ENCODE data around the gene CFDP1. TPM values are rescaled to one million over a fixed set of nuclear protein-coding genes. Genes with fewer than 3 reads are reported as not detected.
A peak's percentile ranks its signal among the peaks of the same experiment; 100 is the strongest.
"Not testable (repeated sequence)": the region's sequence is repeated elsewhere in the genome, so short reads cannot be mapped to it uniquely, and the experiment has no call there.

CFDP1 gene
- total RNA-seq, 2 donors from 2014 or later = 79.8 to 117 TPM

DNA sequence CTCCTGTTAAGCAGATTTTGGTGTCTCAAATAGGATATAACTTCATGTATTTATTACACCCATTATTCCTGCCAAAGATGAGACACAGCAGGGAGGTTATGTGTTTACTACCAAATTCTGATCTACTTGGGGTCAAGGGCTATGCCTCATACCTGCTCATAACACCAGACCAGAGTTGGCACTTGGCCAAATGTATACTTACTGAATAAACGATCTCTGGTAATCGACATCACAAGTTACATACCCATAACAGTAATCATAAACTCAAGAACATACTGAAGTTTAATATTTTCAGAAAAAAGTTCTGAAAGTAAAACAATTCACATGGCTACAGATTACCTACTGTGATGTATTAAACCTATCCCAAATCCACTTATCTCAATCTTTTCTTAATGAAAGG lies 28.3 kb upstream of the CFDP1 start:
- intact Hi-C loops (cut with DNase I, micrococcal nuclease) = no loop called here
- no peak for ATAC-seq
- peak in 1 of 2 donors; percentile 14 for DNase-seq

DNA sequence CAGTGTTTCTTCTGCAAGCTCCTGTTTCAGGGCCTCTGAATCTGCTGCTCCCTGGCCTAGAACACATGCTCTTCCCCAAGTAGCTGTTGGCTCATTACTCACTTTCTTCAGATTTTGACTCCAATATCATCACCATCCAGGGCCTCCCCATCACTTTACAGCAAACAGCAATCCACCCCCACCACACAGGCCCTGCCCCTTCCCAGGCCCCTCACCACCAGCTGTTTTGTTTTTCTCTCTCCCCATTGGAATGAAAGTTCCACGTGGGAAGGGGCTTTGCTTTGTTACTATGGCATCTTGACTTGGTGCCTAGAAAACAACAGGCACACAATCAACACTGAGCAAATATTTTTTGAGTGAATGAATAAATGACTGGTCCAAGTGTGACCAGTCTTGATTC lies 27.1 kb upstream of the CFDP1 start:
- DNase-seq (peak in 1 of 2 donors; percentile 8), ATAC-seq (no peak)
- intact Hi-C loops (cut with DNase I, micrococcal nuclease) = no loop called here

DNA sequence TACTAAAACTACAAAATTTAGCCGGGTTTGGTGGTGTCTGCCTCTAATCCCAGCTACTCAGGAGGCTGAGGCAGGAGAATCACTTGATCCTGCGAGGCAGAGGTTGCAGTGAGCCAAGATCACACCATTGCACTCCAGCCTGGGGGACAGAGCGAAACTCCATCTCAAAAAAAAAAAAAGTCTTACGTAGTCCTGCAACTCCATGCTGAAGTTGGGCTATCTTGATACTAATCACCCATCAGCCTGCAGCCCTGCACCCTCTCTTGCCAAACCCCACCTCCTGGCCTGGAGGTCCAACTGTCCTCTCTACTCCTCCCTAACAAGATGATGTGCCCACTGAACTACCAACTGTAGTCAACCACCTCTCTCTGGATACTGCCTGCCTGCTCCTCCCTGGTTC lies 26.4 kb upstream of the CFDP1 start:
- ATAC-seq (no peak), DNase-seq (peak in 1 of 2 donors; percentile 22)
- intact Hi-C loops (cut with DNase I, micrococcal nuclease) = no loop called here

DNA sequence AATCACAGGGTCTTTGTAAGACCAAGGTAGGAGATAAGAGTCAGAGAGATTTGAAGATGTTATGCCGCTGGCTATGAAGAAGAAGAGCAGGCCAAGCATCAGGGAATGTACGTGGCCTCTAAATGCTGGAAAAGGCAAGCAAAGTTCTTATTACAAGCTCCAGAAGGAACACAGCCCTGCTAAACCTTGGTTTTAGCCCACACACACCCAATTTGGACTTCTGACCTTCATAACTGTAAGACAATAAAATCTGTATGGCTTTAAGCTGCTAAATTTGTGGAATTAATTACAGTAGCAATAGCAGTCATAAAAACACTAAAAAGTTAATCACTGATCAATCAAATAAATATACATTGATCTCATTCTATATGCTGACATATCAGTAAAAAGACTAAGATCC lies 25.1 kb upstream of the CFDP1 start:
- intact Hi-C loops (cut with DNase I, micrococcal nuclease) = no loop called here
- DNase-seq (peak in 1 of 2 donors; percentile 18), ATAC-seq (peak; percentile 54)

DNA sequence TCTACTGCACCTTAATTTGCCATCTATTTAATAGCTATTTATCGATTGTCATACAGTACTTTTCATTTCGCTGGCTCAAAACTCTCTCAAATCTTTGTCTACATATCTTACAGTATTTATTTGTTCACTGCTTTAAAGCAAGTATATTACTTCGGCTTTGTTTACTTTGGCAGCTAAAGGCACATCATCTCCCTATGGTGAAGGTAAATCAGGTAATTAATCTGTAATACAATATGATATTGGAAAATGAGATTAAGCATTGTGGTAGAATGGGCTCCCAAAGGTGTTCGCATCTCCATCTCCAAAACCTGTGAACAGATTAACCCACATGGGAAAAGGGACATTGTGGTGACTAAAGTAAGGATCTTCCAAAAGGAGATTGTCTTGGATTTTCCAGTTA lies 24.7 kb upstream of the CFDP1 start:
- peak; percentile 26 for ATAC-seq
- intact Hi-C loops (cut with DNase I, micrococcal nuclease) = no loop called here
- peak in 1 of 2 donors; percentile 0 for DNase-seq

DNA sequence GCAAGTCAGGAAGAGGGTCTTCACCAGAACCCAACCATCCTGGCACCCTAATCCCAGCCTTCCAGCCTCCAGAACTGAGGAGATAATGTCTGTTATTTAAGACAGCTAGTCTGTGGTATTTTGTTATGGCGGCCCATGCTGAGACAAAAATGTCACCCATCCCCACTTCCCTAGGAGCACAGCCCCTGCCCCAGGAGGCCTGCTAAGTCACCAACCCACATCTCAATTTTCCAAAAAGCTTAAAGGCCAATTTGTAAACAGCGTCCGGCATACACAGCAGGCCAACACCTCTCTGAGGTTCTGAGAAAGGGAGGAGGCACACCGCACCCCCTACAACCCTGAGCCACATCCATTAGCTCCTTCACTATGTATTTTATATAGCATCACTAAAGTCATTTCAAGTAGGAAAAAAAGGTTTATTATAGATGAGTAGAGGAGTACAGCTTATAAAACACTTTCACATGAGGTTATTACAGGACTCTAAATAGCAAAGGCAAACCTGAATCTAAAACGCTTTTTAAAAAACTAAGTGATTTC lies 24.2 kb upstream of the CFDP1 start:
- DNase-seq (peak; percentile 28 to 33), ATAC-seq (peak; percentile 68)
- intact Hi-C loops (cut with DNase I, micrococcal nuclease) = no loop called here

DNA sequence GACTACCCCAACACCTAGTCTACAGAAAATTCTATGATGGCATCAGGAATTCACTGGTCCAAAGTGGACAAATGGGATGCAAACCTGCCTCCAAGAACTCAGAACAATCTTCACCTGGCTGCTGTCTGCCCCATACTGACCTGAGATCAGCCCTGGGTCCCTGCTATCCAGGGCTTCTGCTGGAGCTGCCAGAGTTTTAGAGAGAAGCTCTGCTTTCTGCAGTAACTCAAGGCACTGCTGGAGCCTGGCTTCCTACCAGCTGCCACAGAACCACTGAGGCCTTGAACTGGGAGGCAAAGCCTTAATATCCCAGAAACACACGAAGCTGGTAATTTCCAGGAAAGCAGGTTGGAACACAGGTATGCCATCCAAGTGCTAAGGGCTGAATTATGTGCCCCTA lies 23.7 kb upstream of the CFDP1 start:
- DNase-seq = peak in 1 of 2 donors; percentile 17
- intact Hi-C loops (cut with DNase I, micrococcal nuclease) = no loop called here
- ATAC-seq = no peak

DNA sequence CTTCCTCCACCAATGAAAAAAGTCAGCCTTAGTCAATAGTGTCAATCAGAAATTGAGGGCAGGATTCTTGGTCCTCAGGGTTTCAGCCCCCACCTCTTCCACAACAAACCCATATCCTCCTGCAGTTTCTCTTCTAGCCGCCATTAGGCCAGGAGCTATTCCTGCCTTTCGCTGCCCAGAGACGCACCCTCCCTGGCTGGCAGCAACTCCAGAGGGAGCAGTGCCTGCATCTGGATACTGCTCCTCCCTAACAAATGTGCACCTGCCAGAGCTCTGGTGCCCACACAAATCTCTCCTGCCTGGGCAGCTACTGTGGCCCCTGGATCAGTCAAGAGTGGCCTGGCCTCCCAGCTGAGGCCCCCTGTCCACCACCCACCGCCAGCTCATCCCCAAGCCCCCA lies 23.2 kb upstream of the CFDP1 start:
- ATAC-seq (peak; percentile 43), DNase-seq (peak in 1 of 2 donors; percentile 19)
- intact Hi-C loops (cut with DNase I, micrococcal nuclease) = not testable (repeated sequence)

DNA sequence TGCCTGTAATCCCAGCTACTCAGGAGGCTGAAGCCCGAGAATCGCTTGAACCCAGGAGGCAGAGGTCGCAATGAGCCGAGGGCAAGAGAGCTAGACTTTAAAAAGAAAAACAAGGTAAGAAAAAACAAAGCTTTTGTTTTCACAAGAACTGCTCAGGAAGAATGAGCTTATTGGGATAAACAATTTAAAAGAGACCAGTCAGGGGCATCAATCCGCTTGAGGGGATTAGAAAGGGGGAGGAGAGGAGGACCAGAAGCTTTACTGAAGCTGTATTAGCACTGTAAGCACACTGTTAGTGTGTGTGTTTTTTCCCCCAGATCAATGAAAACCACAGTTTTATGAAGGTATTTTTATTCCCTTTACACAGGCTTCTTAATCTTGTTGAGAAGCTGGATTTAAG lies 22.4 kb upstream of the CFDP1 start:
- intact Hi-C loops (cut with DNase I, micrococcal nuclease) = no loop called here
- no peak for DNase-seq
- ATAC-seq = no peak

DNA sequence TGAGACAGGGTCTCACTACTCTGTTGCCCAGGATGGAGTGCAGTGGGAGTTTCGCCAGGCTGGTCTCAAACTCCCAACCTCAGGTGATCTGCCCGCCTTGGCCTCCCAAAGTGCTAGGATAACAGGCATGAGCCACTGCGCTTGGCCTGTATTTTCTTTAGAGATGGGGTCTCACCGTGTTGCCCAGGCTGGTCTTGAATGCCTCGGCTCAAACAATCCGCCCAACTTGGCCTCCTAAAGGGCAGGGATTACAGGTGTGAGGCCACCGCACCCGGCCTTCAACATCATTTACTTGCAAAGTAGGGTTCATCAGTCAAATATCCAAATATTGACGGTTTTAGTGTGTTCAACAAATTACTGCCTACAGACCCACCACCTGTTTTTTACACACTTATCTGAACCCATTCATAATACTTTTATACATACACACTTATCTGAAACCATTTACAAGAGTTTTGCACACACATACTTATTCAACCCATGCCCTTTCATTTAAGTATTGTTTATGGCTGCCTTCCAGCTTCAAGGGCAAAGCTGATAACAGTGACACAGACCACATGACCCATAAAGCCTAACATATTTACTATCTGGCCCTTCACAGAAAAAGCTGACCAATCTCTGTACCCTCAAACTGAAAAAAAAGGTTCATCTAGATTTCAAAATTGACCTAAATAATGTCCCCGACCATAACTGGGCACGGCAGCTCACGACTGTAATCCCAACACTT lies 19.3 kb upstream of the CFDP1 start:
- ATAC-seq = peak; percentile 44
- intact Hi-C loops (cut with DNase I, micrococcal nuclease) = no loop called here
- no peak for DNase-seq

DNA sequence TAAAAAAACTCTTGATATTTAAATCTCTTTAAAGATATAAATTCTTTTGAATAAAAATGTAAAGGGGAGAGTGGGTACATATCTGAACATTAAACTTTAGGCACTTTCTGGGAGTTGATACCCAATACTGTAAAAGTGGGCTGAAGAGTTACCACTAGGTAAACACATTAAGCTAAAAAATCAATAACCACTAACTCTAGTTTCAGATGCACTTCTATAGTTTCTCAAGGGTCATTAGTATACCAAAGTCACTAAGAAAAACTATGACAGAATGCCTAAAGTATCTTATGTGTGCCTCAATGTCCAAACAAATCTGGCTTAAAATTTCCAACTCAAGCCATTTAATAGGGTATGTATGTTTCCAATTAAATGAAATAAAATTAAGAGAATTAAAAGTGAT lies 13.1 kb upstream of the CFDP1 start:
- ATAC-seq (no peak), DNase-seq (no peak)
- intact Hi-C loops (cut with DNase I, micrococcal nuclease) = no loop called here

DNA sequence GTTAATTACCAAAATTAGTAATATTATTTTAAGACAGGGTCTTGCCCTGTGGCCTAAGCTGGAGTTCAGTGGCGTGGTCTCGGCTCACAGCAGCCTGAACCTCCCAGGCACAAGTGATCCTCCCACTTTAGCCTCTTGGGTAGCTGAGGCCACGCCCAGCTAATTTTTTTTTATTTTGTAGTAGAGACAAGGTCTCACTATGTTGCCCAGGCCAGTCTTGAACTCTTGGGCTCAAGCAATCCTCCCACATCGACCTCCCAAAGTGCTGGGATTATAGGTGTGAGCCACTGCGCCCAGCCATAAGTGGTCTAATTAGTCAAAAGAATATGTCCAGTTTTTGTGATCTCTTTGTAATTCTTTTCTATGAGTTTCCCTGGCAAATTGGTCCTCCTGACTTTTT lies 12.0 kb upstream of the CFDP1 start:
- ATAC-seq = peak; percentile 51

DNA sequence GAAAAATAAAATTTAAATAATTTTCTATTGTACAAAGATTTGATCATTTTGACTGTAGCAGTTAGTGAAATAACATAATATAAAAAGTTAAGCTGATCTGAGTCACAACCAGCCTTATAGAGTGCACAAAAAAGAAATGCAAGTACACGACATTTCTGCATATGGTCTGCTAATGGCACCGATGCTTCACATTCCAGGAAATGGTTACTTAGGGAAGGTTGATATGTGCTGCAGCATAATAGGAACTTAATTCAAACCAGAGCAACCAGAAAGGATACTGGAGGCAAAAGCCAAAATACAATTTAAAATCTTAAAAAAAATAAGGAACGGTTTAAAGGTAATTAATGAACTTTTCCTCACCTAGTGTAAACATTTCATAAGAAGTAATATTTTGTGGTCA lies 10.0 kb upstream of the CFDP1 start:
- DNase-seq = no peak
- intact Hi-C loops (cut with DNase I, micrococcal nuclease) = no loop called here
- ATAC-seq = no peak

More for the DNA sequence above, 12.0 kb upstream of the CFDP1 start:
- intact Hi-C loops (cut with DNase I, micrococcal nuclease) = no loop called here
- DNase-seq = no peak

DNA sequence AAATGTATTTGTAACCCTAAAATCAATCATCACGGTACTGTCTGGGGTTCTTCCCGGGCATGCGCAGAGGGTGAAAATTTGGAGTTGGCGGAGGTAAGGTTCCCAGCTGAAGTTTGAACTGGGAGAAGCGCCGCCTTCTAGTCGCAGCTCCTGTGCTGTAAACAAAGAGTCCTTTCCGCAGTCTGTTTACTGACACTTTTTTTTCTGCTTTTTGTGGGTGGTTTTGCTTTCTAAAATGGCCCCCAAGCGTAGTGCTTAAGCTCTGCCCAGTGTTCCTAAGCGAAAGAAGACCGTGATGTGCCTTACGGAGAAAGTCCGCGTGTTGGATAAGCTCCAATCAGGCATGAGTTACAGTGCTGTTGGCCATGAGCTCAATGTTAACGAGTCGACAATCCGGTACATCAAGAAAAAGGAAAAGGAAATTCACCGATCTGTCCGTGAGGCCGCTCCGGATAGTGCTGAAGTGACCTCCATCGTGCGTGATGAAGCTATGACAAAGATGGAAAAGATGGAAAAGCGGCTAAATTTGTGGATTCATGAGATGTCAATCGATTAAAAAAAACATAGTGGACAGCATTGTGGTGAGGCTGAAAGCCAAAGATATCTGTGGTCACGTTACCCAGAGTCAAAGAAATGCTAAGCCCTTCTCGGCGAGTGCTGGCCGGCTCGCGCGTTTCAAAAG lies 570 bp upstream of the CFDP1 start:
- ATAC-seq (peak; percentile 71), DNase-seq (peak; percentile 68 to 84)
- intact Hi-C loops (cut with DNase I, micrococcal nuclease) = no loop called here

DNA sequence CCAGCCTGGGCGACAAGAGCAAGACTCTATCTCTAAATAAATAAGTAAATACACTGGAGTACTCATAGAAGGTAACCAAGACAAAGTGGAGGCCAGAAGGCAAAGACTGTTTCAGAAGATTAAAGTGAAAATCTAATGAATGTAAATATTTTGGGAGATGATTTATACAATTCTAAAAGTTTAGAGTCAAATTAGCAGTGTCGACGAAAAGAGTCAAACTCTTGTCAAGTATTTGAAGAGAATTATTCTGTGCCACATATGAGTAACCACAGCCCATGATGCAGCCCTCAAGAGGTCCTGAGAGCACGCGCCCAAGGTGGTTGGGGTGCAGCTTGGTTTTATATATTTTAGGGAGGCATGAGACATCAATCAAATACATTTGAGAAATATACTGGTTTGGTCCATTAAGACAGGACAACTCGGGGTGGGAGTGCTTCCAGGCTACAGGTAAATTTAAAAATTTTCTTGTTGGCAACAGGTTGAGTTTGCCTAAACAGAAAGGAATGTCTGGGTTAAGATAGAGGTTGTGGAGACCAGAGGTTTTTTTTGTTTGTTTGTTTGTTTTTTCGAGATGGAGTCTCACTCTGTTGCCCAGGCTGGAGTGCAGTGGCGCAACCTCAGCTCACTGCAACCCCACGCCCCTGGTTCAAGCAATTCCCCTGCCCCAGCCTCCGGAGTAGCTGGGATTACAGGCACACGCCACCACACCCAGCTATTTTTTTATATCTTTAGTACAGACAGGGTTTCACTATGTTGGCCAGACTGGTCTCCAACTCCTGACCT lies 3.5 kb downstream of the CFDP1 start:
- ATAC-seq = no peak
- intact Hi-C loops (cut with DNase I, micrococcal nuclease) = no loop called here
- no peak for DNase-seq

DNA sequence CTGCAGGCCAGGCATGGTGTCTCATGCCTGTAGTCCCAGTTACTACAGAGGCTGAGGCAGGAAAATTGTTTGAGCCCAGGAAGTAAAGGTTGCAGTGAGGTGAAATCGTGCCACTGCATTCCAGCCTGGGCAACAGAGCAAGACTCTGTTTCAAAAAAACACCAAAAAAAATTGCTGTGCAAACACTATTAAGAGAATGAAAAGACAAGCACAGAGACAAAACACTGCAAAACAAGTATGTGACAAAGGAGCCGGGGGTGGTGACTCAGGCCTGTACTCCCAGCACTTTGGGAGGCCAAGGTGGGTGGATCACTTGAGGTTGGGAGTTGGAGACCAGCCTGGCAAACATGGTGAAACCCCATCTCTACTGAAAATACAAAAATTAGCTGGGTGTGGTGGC lies 6.8 kb downstream of the CFDP1 start:
- intact Hi-C loops (cut with DNase I, micrococcal nuclease); DNase-seq; ATAC-seq: not testable (repeated sequence)

DNA sequence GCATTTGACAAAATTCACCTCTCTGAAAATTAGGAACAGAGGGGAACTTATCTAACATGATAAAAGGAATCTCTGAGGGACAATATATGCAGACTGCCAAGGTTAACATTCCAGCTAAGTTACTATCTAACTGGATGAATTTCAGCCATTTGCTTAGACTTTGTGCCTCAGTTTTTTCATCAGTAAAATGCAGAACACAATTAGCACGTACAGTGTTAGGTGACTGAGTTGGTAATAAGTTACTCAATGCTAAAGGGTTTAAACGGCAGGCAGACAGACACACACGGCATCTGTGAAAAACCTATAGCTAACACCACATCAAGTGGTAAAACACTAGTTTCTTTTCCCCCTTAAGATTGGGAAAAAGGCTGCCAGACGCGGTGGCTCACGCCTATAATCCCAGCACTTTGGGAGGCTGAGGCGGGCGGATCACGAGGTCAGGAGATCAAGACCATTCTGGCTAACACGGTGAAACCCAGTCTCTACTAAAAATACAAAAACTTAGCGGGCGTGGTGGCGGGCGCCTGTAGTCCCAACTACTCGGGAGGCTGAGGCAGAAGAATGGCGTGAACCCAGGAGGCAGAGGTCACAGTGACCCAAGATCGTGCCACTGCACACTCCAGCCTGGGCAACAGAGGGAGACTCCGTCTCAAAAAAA lies 9.1 kb downstream of the CFDP1 start:
- ATAC-seq; intact Hi-C loops (cut with DNase I, micrococcal nuclease); DNase-seq: not testable (repeated sequence)

DNA sequence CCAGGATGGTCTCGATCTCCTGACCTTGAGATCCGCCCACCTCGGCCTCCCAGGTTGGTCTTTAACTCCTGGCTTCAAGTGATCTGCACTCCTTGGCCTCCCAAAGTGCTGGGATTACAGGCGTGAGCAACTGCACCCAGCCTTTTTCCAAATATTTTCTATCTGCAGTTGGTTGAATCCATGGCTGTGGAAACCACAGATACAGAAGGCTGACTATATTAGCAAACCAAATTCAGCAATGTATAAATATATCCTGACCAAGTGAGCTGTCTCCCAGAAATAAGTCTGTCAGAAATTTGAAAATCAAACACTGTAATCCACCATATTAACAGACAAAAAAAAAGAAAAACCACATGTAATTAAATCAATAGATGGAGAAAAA lies 9.6 kb downstream of the CFDP1 start:
- ATAC-seq = no peak
- DNase-seq = no peak
- intact Hi-C loops (cut with DNase I, micrococcal nuclease) = no loop called here

DNA sequence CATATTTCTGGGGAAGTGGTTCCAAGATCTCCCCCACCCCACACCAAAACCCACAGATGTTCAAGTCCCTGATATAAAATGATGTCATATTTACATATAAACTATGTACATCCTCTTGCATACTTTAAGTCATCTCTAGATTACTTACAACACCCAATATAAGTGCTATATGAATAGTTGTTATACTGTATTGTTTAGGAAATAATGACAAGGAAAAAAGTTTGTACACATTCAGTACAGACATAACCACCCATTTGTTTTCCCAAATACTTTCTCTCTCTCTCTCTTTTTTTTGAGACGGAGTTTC lies 11.5 kb downstream of the CFDP1 start:
- intact Hi-C loops (cut with DNase I, micrococcal nuclease) = no loop called here
- no peak for DNase-seq
- peak; percentile 55 for ATAC-seq
